Stimulated activated CD4-positive, alpha-beta T cell treated with anti-CD3 and anti-CD28 coated beads, Interleukin-4, amount 100 ng/mL, for 24 hours (primary cell): Measurements from ENCODE around the gene SPEM3.
A peak's percentile ranks its signal among the peaks of the same experiment; 100 is the strongest.
"Not testable (repeated sequence)": the region's sequence is repeated elsewhere in the genome, so short reads cannot be mapped to it uniquely, and the experiment has no call there.

Source experiments
- DNase-seq: peaks from one replicate; pipeline ENCODE4 v3.0.0-alpha.2; 2020

SPEM3 gene

GRCh38 chr17:7475764-7476422, 47.2 kb downstream of the SPEM3 start:
- DNase-seq = no peak

DNA sequence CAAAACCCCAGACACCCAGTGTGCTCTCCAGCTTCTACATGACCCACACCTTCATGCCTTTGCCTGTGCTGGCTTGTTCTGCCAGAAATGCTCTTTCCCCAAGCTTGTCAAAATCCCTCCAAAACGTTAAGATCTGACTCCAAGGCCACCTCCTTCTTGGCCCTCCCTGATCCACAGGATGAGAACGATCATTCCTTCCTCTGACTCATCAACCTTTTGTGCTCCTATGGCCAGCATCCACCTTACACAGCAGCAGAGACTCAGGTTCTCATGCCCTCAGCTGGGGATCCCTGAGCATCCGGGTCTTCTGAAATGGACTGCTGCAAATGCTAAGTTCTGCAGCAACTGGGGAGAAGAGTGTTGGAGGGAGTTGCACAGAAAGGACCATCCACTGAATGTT, 47.8 kb downstream of the SPEM3 start:
- DNase-seq = no peak

DNA sequence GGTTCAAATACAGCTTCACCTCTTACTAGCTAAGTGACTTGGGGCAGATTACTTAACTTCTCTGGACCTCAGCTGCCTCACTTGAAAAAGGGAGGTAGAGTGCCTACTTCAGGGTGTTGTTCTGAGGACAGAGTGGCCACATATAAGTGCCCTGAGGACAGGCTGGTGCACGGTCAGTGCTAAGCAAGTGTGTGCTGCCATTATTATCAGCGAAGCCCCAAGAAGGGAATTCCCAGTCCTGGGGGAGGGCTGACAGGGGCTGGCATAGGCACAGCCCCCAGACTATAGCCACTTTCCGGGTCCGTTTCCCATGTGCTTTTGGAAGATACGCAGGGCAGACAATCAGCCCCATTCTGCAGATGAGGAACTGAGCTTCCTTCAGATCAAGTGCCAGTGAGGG, 48.3 kb downstream of the SPEM3 start:
- DNase-seq = no peak

DNA sequence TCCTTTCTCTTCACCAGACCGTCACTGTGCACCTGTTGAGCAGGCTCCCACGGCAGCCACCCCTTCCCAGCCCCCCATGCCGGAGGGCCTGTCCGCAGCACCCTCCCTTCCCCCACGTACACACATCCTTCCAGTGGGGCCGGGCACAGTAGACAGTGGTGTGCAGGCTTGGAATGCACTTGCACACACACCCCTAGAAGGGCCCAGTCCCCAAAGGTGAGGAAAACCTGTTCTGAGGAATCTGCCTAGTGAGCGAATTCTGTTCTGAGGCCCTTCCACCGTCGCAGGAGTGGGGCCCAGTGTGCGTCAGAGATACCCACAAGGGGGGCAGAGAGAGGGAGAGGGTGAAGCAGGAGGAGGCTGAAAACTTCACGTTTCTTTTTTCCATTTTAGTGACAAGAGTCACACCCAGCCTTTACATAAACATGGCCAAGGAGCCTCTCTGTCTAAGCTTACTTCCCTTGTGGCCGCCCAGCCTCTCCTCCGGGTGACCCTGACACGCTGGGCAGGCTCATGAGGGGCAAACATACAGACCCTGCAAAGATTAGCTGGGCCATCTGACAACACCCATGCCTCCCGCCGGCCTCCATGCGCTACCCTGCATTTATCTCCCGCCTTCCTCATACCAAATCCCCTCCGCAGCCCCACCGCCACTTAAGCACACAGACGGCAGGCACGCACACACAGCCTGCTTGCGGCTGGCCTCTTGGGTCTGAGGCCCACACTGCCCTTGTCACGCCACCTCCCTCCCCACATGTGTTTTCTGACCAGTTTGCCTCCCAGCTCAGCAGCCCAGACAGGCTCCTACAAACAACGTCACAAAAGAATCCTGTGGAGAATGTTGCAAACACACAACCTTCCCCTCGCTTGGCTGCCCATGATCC, 49.0 kb downstream of the SPEM3 start:
- DNase-seq = no peak

DNA sequence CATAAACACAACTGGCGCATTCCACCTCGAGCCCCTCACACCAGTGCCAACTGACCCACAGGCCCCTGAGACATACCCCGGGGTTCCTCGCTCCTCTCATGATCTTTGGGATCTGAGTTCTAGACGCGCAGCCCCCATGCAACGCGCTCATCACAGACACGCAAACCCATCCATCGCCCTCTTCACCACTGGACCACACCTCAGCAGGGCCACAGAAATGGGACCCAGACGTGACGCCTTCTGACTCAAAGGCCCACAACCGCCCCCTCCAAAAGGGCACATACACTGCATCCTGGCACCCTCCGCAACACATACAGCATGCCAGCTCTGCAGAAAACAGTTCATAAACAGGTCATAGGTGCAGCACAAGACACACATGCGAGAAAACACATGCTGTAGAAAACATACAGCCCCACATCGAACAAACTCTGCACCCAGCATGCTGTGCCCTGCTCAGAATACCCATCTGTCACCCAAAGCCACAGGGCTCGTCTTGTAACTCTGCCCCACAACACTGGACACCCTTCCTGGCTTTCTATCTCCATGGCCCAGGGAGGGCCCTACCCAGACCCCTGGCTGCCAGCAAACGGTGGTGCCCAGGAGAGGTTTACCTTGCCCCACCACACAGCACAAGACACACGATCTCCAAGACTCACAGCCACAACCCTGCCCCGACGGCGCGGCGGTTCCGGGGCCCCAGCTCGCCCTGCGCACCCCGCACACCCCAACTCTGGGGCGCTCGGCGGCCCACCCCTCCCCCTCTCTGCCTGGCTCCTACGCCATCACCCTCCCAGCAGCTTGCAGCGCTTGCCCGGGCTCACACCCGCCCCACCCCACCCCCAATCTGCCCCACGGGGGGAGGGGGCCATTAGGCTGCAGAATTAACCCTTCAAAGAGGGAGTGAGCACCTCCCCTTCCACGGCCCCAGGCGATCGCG, 49.9 kb downstream of the SPEM3 start:
- peak; percentile 54 for DNase-seq

GRCh38 chr17:7479213-7480088, 50.8 kb downstream of the SPEM3 start, which contains the start of gene ZBTB4:
Gene ZBTB4, minus strand, starts transcription at chr17:7479631. Its CDS starts 12,830 bp downstream, at chr17:7466801.
- peak; percentile 58 for DNase-seq

DNA sequence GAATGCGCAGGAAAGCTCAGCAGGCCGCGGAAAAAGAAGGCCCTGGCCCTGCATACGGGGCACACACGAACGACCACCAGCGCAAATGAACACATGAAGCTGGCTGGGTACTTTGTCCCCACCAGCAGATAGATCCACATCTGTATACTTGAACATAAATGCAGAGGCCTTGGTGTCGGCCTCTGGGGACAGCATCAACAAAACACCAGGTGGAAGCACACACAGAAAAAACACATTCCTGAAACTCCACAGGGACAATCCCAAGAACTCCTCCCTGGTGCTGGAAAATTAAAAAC, 51.4 kb downstream of the SPEM3 start:
- no peak for DNase-seq

GRCh38 chr17:7481275-7481674, 52.6 kb downstream of the SPEM3 start, which contains the start of gene SLC35G6:
Gene SLC35G6, plus strand, starts transcription at chr17:7481446. Its CDS starts 71 bp downstream, at chr17:7481517.
- DNase-seq = not testable (repeated sequence)

DNA sequence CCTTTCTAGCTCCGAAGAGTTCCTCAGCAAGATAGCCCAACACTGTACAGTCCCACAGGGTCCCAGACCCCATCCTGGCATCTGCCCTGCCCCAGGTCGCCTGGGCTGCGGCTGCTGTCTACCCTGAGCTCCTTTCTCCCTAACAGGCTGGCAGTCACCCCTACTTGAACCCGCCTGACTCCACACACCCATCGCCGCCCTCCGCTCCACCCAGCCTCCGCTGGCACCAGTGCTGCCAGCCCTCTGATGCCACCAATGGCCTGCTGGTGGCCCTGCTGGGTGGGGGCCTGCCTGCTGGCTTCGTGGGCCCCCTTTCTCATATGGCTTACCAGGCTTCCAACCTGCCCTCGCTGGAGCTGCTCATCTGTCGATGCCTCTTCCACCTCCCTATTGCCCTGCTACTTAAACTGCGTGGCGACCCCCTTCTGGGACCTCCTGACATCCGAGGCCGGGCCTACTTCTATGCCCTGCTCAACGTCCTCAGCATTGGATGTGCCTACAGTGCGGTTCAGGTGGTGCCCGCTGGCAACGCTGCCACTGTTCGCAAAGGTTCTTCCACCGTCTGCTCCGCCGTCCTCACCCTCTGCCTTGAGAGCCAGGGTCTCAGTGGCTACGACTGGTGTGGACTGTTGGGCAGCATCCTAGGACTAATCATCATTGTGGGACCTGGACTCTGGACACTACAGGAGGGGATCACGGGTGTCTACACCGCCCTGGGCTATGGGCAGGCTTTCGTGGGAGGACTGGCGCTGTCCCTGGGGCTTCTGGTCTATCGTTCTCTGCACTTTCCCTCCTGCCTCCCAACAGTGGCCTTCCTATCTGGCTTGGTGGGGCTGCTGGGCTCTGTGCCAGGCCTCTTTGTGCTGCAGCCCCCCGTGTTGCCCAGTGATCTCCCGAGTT, 53.4 kb downstream of the SPEM3 start:
- not testable (repeated sequence) for DNase-seq
